GM19463 (cell line): ENCODE data around the gene CASP7.

ENCODE experiments used
- ATAC-seq: cut with Tn5 transposase; IDR thresholded peaks from one replicate; pipeline ENCODE4 v1.9.1; 2021; ENCODE audit warnings: mild to moderate bottlenecking, moderate library complexity; ENCODE audit not compliant: unreplicated experiment

The CASP7 gene

DNA sequence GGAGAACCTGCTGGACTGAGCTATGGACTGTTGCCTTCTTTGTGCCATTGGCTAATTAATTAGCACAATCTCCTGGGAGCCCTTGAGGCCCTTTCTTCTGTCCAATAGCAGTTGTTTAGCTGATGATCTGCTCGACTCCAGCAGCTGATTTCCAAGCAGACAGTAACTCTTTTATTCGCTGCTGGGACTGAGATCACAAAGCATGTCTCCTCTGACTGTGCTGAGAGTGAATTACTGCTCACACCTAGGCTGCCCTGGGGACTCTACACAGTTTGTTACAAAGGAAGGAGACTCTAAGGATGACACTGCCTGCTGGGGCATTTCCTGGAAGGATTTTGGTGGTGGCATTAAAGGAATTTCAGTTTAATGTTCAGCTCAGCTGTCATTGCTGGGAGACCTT is 31.4 kb downstream of the CASP7 start:
- ATAC-seq: no peak

DNA sequence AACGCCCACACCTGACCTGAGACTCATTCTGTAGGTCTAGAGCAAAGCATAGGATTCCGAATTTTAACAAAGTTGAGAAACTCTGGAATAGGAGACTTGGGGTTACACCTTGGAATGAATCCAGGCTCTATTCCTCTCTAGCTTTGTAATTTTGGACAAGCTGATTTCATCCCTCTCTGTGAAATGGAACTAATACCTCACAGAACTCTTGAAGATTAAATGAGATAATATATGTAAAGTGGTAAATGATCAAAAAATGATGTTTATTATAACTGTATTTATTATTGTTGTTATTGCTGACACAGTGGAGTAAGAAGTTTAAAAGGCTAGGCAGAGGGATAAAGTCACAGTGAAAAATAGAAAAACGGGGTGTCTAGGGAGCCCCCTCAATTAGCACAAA is 32.3 kb downstream of the CASP7 start:
- ATAC-seq: no peak

DNA sequence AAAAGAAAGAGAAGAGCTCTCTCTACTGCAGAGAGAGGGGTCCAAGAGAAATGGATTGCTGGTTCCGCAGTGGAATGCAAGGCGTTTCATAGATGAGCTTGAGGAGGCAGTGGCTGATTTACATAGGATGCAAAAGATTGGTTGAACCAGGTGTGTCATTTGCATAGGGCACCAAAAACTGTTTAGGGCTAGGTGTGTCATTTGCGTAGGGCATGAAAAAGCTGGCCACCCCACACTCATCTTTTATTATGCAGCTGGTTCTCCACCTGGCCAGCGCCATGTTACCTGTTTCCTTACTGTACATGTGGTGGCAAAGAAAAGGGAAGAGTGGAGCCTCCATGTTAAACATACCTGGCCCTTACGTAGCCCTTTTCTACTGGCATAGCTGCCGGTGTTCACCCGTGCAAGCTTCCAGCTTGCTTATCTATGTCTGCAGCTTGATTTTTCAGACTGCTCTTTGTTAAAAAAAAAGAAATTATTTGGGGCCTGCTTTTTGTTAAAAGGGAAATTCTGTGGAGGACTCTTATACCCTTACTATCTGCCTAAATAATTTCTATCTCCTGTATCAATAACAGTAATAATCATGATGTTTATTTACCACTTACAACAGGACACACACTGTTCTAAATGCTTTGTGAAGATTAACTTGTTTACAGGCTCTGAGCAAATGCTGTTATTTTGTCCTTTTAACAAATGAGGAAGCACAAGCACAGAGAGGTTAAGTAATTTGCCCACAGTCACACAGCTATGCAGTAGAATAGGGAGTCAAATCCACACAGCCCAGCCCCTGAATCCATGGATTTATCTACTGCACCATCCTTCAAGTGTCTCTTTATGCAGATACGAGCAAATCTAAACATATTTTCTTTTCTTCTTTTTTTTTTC is 33.3 kb downstream of the CASP7 start:
- no peak for ATAC-seq

DNA sequence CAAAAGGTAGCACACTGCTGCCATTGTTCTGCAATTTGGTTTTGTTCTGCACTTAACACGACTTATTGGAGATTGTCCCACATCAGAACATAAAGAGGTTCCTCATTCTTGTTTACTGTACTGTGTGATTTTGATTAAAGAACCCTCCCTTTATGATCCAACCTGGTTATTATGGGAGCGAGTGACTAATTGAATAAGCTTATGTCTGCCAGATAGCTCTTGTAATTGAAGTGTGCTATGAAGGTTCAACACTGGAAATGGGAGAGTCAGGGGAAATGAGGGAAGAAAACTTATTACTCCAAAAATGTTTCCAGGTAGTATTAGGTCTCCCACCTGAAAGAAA is 33.9 kb downstream of the CASP7 start:
- ATAC-seq: no peak

DNA sequence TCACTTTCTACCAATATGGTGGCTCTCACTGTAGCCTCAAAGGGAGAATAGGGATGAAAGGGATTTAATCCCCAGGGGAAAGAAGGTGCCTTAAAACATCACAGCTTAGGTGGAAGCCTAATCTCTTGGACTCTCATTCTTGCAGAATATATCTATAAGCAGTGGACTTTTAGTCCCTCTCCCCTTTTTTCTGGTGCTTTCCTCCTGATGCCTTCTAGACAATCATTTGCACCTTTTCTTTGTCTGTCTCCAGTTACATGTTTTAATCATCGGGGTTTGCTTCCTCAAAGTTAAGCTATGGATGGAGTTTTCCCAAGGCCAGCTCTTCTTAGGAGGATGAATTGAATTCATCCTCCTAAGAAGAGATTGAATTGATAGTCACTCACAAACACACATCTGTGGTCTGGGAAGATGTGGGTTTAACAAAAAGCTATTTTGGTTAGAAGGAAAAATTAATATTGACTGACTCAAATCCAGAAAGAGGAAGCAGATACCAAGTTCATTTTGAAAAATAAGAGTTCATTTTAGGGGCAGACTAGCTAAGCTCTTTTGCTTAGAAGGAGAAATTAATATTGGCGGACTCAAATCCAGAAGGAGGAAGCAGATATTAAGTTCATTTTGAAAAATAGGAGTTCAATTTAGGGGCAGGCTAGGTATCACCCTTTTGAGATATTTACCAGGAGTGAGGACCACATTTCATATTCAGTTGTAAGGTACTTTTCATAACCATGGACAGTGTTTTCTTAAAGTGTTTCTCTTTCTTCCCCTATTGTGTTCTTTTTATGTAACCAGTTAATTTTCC is 36.6 kb downstream of the CASP7 start:
- ATAC-seq: peak; percentile 56

DNA sequence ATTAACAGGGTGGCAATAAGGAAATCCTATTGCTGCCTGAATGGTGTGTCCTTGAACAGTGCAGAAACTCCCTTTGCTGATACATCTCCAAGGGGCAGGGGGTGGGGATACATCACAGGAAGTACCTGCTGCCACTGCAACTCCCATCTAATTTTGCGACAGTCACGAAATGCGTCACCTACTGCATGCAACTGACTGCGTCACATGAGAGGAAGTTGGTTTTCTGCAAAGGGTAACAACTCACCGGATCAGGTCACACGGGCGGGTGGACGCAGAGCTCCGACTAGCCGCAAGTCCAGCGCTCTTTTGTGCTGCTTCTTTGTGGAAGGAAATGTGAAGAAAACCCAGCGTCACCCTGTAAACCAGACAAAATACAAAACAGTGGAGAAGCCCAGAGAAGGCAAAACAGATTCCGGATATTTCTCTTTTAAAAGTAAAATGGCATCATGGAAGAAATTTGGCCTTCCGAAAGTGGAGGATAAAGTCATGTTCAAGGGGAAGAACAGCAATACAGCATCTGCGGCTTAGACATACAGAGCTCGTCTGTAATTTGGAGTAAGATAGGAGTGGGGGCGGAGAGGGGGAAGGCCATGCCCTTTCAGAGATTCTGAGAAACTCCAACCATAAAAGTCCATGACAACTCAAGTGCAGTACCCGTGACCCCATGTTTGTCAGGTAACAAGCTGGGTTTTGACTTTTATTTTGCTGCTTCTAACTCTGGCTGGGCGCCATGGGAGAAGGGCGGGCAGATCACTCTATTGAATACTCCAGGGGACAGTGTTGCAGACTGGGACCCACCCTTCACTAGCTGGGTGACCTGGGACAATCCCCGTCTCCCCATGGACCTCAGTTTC is 39.5 kb downstream of the CASP7 start:
- no peak for ATAC-seq

- no peak for ATAC-seq
Observed at GRCh38 chr10:113720386-113720785, 40.7 kb downstream of the CASP7 start.

- no peak for ATAC-seq
Observed at GRCh38 chr10:113732160-113732881, 52.6 kb downstream of the CASP7 start.

GRCh38 chr10:113732966-113733365 is 53.3 kb downstream of the CASP7 start:
- no peak for ATAC-seq

GRCh38 chr10:113733635-113734034 is 53.9 kb downstream of the CASP7 start:
- no peak for ATAC-seq

DNA sequence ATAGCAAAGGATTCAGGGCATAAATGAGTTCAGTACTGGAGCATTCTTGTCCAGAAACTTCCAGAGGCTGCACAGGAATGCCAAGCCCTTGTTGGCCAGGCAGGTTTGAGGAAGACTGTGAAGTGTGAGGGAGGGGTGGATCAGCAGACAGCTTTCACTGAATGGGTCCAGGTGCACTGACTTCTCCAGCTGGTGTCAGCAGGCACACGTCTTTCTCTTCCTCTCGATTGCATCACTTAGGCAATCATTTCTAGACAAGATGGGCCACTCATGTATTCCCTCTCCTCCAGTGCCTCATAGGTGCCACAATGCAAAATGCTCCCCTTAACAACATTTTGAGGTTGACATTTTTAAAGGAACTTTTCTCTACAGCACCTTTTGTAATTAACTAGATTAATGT is 56.2 kb downstream of the CASP7 start:
- ATAC-seq: peak; percentile 95

GRCh38 chr10:113736576-113736975 is 56.9 kb downstream of the CASP7 start:
- ATAC-seq: no peak

DNA sequence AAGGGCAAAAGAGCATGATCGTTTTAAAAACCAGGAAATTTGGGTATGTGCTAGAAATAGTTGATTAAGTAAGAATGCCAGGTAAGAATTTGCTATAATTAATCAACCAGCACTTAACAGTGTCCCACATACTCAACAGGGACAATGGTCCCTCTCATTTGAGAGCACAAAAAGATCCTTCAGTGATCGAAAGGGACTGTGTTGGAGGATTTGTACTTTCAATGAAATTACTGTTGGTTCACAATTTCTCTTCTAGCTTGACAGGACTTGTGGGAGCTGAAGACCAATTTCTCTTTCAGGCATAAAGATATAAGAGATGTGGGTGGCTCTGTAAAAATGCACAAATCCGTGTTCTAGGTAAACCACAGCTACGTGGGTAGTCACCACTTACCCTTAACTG is 59.3 kb downstream of the CASP7 start:
- ATAC-seq: no peak

- ATAC-seq: no peak
Observed at GRCh38 chr10:113739577-113739976, 59.9 kb downstream of the CASP7 start.

- no peak for ATAC-seq
Observed at GRCh38 chr10:113740850-113741249, 61.1 kb downstream of the CASP7 start.

- ATAC-seq: no peak
Observed at GRCh38 chr10:113742466-113742865, 62.8 kb downstream of the CASP7 start.

DNA sequence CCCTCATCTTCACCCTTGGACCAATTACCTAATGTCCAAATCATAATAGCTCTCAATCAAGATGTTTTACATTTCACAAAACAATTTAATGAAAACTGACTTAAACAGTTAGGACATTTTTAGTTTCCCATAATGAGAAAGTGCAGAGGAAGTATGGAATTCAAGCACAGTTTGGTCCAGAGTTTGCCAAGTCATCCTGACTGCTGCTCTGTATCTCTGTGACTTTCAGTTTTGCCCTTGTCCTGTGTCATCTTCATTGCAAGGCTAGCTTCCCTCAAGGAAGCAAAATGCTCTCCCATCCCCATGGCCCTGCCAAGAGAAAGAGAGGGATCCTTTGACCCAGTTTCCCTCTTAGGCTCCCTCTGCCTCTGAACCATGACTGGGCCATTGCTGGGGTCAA is 63.9 kb downstream of the CASP7 start:
- no peak for ATAC-seq

- ATAC-seq: no peak
Observed at GRCh38 chr10:113745374-113745773, 65.7 kb downstream of the CASP7 start.

GRCh38 chr10:113746217-113746957 is 66.7 kb downstream of the CASP7 start:
- ATAC-seq: no peak

DNA sequence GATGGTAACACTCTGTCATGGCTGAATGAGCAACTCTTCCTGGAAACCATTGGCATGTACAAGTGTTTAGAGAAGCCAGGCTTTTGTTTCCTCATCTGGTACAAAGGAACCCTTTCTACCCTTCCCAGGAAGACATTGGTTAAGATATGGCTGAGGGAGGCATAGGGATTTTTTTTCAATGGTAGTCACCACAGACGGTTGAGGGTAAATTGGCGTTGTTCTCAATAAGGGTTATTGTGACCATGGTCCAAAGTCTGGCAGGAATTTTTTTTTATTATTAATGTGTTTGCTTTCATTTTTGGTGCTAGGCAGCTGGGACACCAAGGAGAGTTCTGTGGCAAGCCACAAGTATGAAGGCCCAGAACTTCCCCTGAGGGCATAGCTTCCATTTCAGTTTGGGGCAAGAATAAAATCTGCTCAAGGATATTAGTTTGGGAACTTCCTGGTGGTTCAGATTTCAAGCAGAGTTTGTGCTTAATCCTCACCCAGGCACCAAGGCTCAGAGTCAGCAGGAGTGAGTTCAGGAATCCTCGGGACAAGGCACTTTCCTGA is 71.5 kb downstream of the CASP7 start, which contains the start of gene PLEKHS1:
PLEKHS1 (plus strand) TSS at position 502 of the 552 bp plus-strand sequence. CDS start 3,596 bp downstream, outside the sequence.
- ATAC-seq: no peak
